Measurements from ENCODE around the gene CD99L2. TPM values are rescaled to one million over a fixed set of nuclear protein-coding genes. Genes with fewer than 3 reads are reported as not detected.
A peak's percentile ranks its signal among the peaks of the same experiment; 100 is the strongest.

Gene CD99L2
- total RNA-seq, 1 experiment from 2014 or later, result 9.4 TPM

DNA sequence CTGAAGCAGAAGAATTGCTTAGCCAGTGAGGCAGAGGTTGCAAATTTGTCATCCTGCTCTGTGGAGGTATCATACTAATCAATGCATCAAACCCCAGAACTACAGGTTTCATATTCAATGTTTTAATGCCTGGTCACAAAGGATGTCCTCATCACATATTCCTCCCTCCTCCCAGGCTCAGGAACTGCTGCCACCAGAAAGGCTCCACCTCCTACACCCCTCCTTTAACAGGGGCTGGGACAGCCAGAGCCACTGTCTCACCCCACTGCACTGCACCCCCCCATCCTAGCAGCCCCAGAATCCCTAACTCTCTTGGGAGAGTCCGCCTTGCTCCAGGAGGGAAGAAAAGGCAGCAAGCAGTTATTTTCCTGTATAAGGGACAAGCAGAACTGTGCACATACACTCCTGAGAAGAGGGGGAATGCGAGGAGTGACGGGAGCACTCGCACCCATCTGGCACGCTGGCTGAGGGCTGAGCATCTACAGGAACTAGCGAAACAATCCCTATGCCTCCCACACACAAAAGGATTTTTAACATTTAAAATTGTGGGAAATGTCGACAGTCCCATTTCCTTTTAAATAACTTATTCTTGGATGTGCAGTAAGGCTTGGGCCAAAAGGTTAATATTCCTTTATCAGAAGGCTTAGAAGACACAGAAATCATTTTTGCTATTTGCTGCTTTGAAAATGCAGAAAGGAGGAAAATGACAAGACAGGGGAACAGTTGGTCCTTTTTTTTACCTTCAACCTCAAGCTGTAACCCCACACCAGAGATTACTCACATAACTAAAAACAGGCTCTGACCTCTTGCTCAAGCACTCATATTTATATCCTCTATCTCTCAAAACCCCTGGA, 27.8 kb downstream of the CD99L2 start:
- no peak for DNase-seq (ENCODE audit: low spot score)
- ATAC-seq, result peak; percentile 47; the same call in 1 of the 2 replicates
- H3K36me3 Mint-ChIP-seq, result peaks cover 12% of the 10 kb centered on the region
- H3K4me3 Mint-ChIP-seq, result no peak overlapping the region
- POLR2A ChIA-PET, result no interaction called here
- peak overlapping the region; percentile 83 for H3K27ac Mint-ChIP-seq
- H3K4me1 Mint-ChIP-seq, result peaks cover 49% of the 10 kb centered on the region
- H3K9me3 Mint-ChIP-seq, result peaks cover 7% of the 10 kb centered on the region
- CTCF ChIA-PET, result no interaction called here
- H3K27me3 Mint-ChIP-seq (ENCODE audit: low read depth), result no peaks in the 10 kb centered on the region; the same call in 1 of the 2 replicates
- peak; percentile 51; the same call in 1 of the 2 replicates for TF ChIP-seq ZNF263 (CRISPR knock-in tag; IDR thresholded peaks at IDR 0.05; ENCODE audit: low read depth)
- TF ChIP-seq, protein P1, sequence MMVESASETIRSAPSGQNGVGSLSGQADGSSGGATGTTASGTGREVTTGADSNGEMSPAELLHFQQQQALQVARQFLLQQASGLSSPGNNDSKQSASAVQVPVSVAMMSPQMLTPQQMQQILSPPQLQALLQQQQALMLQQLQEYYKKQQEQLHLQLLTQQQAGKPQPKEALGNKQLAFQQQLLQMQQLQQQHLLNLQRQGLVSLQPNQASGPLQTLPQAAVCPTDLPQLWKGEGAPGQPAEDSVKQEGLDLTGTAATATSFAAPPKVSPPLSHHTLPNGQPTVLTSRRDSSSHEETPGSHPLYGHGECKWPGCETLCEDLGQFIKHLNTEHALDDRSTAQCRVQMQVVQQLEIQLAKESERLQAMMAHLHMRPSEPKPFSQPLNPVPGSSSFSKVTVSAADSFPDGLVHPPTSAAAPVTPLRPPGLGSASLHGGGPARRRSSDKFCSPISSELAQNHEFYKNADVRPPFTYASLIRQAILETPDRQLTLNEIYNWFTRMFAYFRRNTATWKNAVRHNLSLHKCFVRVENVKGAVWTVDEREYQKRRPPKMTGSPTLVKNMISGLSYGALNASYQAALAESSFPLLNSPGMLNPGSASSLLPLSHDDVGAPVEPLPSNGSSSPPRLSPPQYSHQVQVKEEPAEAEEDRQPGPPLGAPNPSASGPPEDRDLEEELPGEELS (CRISPR knock-in tag; IDR thresholded peaks at IDR 0.05), result no peak

DNA sequence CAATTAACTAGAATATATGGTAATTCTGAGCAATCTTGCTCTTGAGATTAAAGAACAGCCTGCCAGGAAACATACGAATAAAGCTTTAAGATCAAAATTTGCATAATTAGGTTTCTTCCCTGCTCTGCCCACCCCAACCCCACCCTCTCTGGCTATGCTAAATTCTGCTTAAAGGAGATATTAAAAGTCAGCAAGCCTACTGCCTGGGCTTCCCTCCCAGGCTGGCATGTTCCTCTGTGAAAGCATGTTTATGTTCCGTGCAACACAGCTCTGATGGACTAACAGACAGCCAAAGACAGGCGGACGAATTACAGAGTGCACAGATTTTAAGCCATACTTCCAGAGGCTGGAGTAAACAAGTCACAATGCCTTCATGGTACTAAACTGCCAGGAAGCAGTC, 28.4 kb downstream of the CD99L2 start:
- peaks cover 49% of the 10 kb centered on the region for H3K4me1 Mint-ChIP-seq
- CTCF ChIA-PET, result interaction anchor here (0.8 kb wide), 1 partner anchor 490 kb away, joined by 4 read pairs; no protein-coding TSS in a partner anchor
- no peak overlapping the region for H3K27ac Mint-ChIP-seq
- TF ChIP-seq FOXK1 (CRISPR knock-in tag; IDR thresholded peaks at IDR 0.05) (no peak), NFATC4 (CRISPR knock-in tag; IDR thresholded peaks at IDR 0.05) (no peak), RORB (CRISPR knock-in tag; IDR thresholded peaks at IDR 0.05) (no peak), FOXP1 (CRISPR knock-in tag; IDR thresholded peaks at IDR 0.05; ENCODE audit: borderline replicate concordance) (no peak), MAX (CRISPR knock-in tag; IDR thresholded peaks at IDR 0.05) (no peak)
- TF ChIP-seq, protein P2, sequence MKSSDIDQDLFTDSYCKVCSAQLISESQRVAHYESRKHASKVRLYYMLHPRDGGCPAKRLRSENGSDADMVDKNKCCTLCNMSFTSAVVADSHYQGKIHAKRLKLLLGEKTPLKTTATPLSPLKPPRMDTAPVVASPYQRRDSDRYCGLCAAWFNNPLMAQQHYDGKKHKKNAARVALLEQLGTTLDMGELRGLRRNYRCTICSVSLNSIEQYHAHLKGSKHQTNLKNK (CRISPR knock-in tag; IDR thresholded peaks at IDR 0.05), result no peak
- H3K9me3 Mint-ChIP-seq, result no peaks in the 10 kb centered on the region
- ATAC-seq, result no peak
- H3K4me3 Mint-ChIP-seq, result no peak overlapping the region
- peaks cover 8% of the 10 kb centered on the region for H3K36me3 Mint-ChIP-seq
- H3K27me3 Mint-ChIP-seq (ENCODE audit: low read depth), result no peaks in the 10 kb centered on the region; the same call in 1 of the 2 replicates
- DNase-seq (ENCODE audit: low spot score), result no peak
- POLR2A ChIA-PET, result no interaction called here

- CTCF ChIA-PET, result interaction anchor here (0.8 kb wide), 1 partner anchor 491 kb away, joined by 4 read pairs; no protein-coding TSS in a partner anchor
- no peak for ATAC-seq
Measured at GRCh38 chrX:150869450-150869849, 29.0 kb downstream of the CD99L2 start.

More at GRCh38 chrX:150869450-150869849, 29.0 kb downstream of the CD99L2 start:
- POLR2A ChIA-PET, result no interaction called here
- TF ChIP-seq SMAD3 (CRISPR knock-in tag; IDR thresholded peaks at IDR 0.05; ENCODE audit: borderline replicate concordance), result no peak
- no peak for TF ChIP-seq ZNF425 (CRISPR knock-in tag; conservative IDR thresholded peaks at IDR 0.05)
- TF ChIP-seq IRF2 (CRISPR knock-in tag; IDR thresholded peaks at IDR 0.05; ENCODE audit: borderline replicate concordance, low read depth), result no peak
- TF ChIP-seq FOXJ3 (CRISPR knock-in tag; IDR thresholded peaks at IDR 0.05; ENCODE audit: borderline replicate concordance), result no peak
- TF ChIP-seq, protein P3, sequence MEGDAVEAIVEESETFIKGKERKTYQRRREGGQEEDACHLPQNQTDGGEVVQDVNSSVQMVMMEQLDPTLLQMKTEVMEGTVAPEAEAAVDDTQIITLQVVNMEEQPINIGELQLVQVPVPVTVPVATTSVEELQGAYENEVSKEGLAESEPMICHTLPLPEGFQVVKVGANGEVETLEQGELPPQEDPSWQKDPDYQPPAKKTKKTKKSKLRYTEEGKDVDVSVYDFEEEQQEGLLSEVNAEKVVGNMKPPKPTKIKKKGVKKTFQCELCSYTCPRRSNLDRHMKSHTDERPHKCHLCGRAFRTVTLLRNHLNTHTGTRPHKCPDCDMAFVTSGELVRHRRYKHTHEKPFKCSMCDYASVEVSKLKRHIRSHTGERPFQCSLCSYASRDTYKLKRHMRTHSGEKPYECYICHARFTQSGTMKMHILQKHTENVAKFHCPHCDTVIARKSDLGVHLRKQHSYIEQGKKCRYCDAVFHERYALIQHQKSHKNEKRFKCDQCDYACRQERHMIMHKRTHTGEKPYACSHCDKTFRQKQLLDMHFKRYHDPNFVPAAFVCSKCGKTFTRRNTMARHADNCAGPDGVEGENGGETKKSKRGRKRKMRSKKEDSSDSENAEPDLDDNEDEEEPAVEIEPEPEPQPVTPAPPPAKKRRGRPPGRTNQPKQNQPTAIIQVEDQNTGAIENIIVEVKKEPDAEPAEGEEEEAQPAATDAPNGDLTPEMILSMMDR (IDR thresholded peaks at IDR 0.05), result no peak
- no peak for TF ChIP-seq GTF2I (CRISPR knock-in tag; conservative IDR thresholded peaks at IDR 0.05)
- no peak for TF ChIP-seq MXD4 (CRISPR knock-in tag; IDR thresholded peaks at IDR 0.05; ENCODE audit: borderline replicate concordance)
- no peak for TF ChIP-seq NR2C2 (CRISPR knock-in tag; IDR thresholded peaks at IDR 0.05)
- no peak for TF ChIP-seq JUN (CRISPR knock-in tag; IDR thresholded peaks at IDR 0.05)
- no peak for TF ChIP-seq ZNF263 (CRISPR knock-in tag; IDR thresholded peaks at IDR 0.05; ENCODE audit: low read depth)
- TF ChIP-seq NFYB (CRISPR knock-in tag; conservative IDR thresholded peaks at IDR 0.05; ENCODE audit: low read depth), result no peak
- no peak for TF ChIP-seq ARID4B (CRISPR knock-in tag; IDR thresholded peaks at IDR 0.05; ENCODE audit: borderline replicate concordance)
- TF ChIP-seq ZNF671 (CRISPR knock-in tag; IDR thresholded peaks at IDR 0.05), result no peak
- no peaks in the 10 kb centered on the region; the same call in 1 of the 2 replicates for H3K27me3 Mint-ChIP-seq (ENCODE audit: low read depth)
- no peaks in the 10 kb centered on the region for H3K9me3 Mint-ChIP-seq
- H3K36me3 Mint-ChIP-seq, result peaks cover 6% of the 10 kb centered on the region
- no peak for DNase-seq (ENCODE audit: low spot score)
- peak overlapping the region; percentile 19; the same call in 1 of the 2 replicates for H3K27ac Mint-ChIP-seq
- no peak overlapping the region for H3K4me3 Mint-ChIP-seq
- H3K4me1 Mint-ChIP-seq, result peaks cover 45% of the 10 kb centered on the region
